Limb (tissue), 2 donors: Measurements from ENCODE around the gene DNAH17.

ENCODE experiments used
- DNase-seq, 2 donors: peaks; one replicate each; pipeline ENCODE4 v3.0.0-alpha.2; 2016; ENCODE audit errors: extremely low spot score in 2 of 2

Gene DNAH17

GRCh38 chr17:78460176-78460675, 117.0 kb downstream of the DNAH17 start:
- DNase-seq: no peak

- no peak for DNase-seq
These were observed 117.5 kb downstream of the DNAH17 start for GRCh38 chr17:78459696-78460095.

GRCh38 chr17:78458736-78459335, 118.4 kb downstream of the DNAH17 start:
- DNase-seq: peak in 1 of 2 donors; percentile 55

- DNase-seq: no peak
These were observed 119.1 kb downstream of the DNAH17 start for GRCh38 chr17:78458091-78458490.

- DNase-seq: no peak
These were observed 122.8 kb downstream of the DNAH17 start for GRCh38 chr17:78454346-78454745.

GRCh38 chr17:78451753-78452152, 125.4 kb downstream of the DNAH17 start:
- no peak for DNase-seq

GRCh38 chr17:78450696-78451345, 126.4 kb downstream of the DNAH17 start:
- DNase-seq: peak in 1 of 2 donors; percentile 51

- DNase-seq: no peak
These were observed 127.1 kb downstream of the DNAH17 start for GRCh38 chr17:78449983-78450595.

- DNase-seq: no peak
These were observed 128.7 kb downstream of the DNAH17 start for GRCh38 chr17:78448356-78448993.

GRCh38 chr17:78446833-78447232, 130.4 kb downstream of the DNAH17 start:
- no peak for DNase-seq

- DNase-seq: no peak
These were observed 132.8 kb downstream of the DNAH17 start for GRCh38 chr17:78444392-78444791.

- DNase-seq: no peak
These were observed 134.5 kb downstream of the DNAH17 start for GRCh38 chr17:78442648-78443218.

- no peak for DNase-seq
These were observed 135.8 kb downstream of the DNAH17 start for GRCh38 chr17:78441271-78441971.

GRCh38 chr17:78438694-78439325, 138.4 kb downstream of the DNAH17 start:
- no peak for DNase-seq

GRCh38 chr17:78438271-78438691, 138.9 kb downstream of the DNAH17 start:
- no peak for DNase-seq

GRCh38 chr17:78437508-78438169, 139.6 kb downstream of the DNAH17 start:
- DNase-seq: no peak

GRCh38 chr17:78435330-78436005, 141.7 kb downstream of the DNAH17 start:
- no peak for DNase-seq

GRCh38 chr17:78434455-78435329, 142.5 kb downstream of the DNAH17 start:
- no peak for DNase-seq
